HG02970 (cell line): ENCODE results near the gene MRGPRE.

Source experiments
- ATAC-seq: cut with Tn5 transposase; IDR thresholded peaks from one replicate; pipeline ENCODE4 v1.9.1; 2021; ENCODE audit warnings: mild to moderate bottlenecking, moderate library complexity, moderate number of reproducible peaks; ENCODE audit not compliant: unreplicated experiment, low FRiP score

The MRGPRE gene

GRCh38 chr11:3183523-3183922 is 48.7 kb downstream of the MRGPRE start:
- ATAC-seq: no peak

GRCh38 chr11:3182462-3182852 is 49.8 kb downstream of the MRGPRE start:
- ATAC-seq: no peak

GRCh38 chr11:3181725-3182461 is 50.3 kb downstream of the MRGPRE start:
- ATAC-seq: no peak

GRCh38 chr11:3180869-3181268 is 51.3 kb downstream of the MRGPRE start:
- ATAC-seq: no peak

- no peak for ATAC-seq
Measured at GRCh38 chr11:3178349-3178748, 53.9 kb downstream of the MRGPRE start.

- no peak for ATAC-seq
Measured at GRCh38 chr11:3177931-3178330, 54.3 kb downstream of the MRGPRE start.
